Right ventricle myocardium superior (tissue), 1 donor: ENCODE results near the gene ZKSCAN5. TPM values are rescaled to one million over a fixed set of nuclear protein-coding genes. Genes with fewer than 3 reads are reported as not detected.
A peak's percentile ranks its signal among the peaks of the same experiment; 100 is the strongest.
"Not testable (repeated sequence)": the region's sequence is repeated elsewhere in the genome, so short reads cannot be mapped to it uniquely, and the experiment has no call there.

Experiments used
- ATAC-seq: fragments of 200-7000 bp; cut with Tn5 transposase; one replicate; pipeline ENCODE4 v1.9.1; 2020; ENCODE audit warnings: mild to moderate bottlenecking; ENCODE audit not compliant: poor library complexity
- DNase-seq: peaks from one replicate; pipeline ENCODE4 v3.0.0-alpha.2; 2020
- intact Hi-C: fragments of 100-400 bp; cut with DNase I; formaldehyde crosslinking; loops from one replicate; pipeline ENCODE4 v1.11.2; 2022
- total RNA-seq: library from RNA; stranded (reverse); fragmentation: NEBNext Ultra II Directional; extraction: Animal tissue kit (Norgen Biotek cat#: 25700); gene quantifications from one replicate; pipeline ENCODE4 v1.2.1, GENCODE V29; 2021
- donor health status: DM: no; HTN: yes; CAD: no; lungs with severe emphysema.

Gene ZKSCAN5
- total RNA-seq, 1 donor from 2014 or later: 6.1 TPM

DNA sequence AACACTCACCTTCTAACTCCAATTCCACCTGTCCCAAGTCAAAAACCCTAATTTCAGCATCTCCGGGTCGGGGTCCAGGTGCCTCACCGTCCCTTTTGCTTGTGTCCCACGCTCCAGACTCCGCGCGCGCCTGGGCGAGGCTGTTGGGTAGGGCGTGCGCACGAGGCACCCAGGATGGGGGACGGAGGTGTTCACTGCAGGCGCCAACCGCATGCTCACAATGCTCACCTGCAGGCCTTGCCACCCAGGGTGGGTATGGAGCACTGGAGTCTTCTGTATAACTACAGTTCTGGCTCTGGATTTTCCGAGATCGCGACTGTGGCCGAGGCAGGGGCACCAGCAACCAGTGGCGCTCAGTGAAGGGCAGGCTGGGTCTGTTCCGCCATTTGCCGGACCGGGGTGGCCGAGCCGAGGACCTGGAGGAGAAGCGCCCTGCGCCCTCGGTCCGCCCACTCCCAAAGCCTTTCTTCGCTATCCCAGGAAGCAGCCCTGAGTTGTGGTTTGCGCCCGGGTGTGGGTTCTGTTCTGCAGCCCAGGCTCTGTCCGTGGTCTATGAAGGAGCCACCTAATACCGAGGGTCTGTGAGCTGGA lies 38.7 kb downstream of the ZKSCAN5 start:
- DNase-seq (no peak), ATAC-seq (no peak)
- intact Hi-C loops: no loop called here

- intact Hi-C loops: no loop called here
- no peak for ATAC-seq
- no peak for DNase-seq
These were observed 39.5 kb downstream of the ZKSCAN5 start for GRCh38 chr7:99543916-99544315.

DNA sequence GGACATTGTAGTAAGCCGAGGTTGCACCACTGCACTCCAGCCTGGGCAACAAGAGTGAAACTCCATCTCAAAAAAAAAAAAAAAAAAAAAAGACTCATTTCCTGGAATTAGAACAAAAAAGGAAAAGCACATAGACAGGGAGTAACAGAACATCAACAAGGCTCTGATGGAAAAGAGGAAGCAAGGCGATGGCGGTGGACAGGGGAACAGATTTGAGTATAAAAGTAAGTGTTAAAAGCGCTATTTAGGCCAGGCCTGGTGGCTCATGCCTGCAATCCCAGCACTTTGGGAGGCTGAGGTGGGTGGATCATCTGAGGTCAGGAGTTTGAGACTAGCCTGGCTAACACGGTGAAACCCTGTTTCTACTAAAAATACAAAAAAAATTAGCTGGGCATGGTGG lies 40.8 kb downstream of the ZKSCAN5 start:
- ATAC-seq, intact Hi-C loops, DNase-seq: not testable (repeated sequence)

DNA sequence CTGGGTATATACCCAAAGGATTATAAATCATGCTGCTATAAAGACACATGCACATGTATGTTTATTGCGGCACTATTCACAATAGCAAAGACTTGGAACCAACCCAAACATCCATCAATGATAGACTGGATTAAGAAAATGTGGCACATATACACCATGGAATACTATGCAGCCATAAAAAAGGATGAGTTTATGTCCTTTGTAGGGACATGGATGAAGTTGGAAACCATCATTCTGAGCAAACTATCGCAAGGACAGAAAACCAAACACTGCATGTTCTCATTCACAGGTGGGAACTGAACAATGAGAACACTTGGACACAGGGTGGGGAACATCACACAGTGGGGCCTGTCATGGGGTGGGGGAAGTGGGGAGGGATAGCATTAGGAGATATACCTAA lies 45.1 kb downstream of the ZKSCAN5 start:
- DNase-seq, ATAC-seq, intact Hi-C loops: not testable (repeated sequence)

DNA sequence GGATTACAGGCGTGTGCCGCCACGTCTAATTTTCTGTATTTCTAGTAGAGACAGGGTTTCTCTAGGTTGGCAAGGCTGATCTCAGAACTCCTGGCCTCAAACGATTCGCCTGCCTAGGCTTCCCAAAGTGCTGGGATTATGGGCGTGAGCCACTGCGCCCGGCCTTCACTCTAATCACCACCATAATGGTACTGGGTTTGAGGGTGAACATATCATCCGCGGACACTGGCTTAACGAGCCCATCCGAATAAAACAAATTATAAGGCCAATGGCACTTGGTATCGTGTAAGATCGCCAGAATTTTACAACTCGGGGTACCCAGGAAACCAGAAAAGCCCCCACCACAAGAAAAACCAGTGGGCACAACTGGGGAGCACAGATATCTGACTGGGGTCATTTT lies 46.9 kb downstream of the ZKSCAN5 start:
- DNase-seq: no peak
- ATAC-seq: peak; percentile 14
- intact Hi-C loops: loop anchor here (10.0 kb wide), 1 partner anchor 47 kb away; the partner anchor contains the start of genes ZKSCAN5 and ZNF394

- intact Hi-C loops: loop anchor here (10.0 kb wide), 1 partner anchor 47 kb away; the partner anchor contains the start of genes ZKSCAN5 and ZNF394
- ATAC-seq: peak; percentile 99
- peak; percentile 92 for DNase-seq
These were observed 47.5 kb downstream of the ZKSCAN5 start, which contains the start of gene FAM200A for GRCh38 chr7:99551767-99552463. Gene FAM200A, minus strand, starts transcription at chr7:99552114. Its CDS starts 3,707 bp downstream, at chr7:99548407.

GRCh38 chr7:99553039-99553438 lies 48.6 kb downstream of the ZKSCAN5 start:
- ATAC-seq (no peak), DNase-seq (no peak)
- intact Hi-C loops: loop anchor here (10.0 kb wide), 1 partner anchor 48 kb away; the partner anchor contains the start of genes ZKSCAN5 and ZNF394

GRCh38 chr7:99554939-99555338 lies 50.5 kb downstream of the ZKSCAN5 start:
- ATAC-seq (no peak), DNase-seq (no peak)
- intact Hi-C loops: loop anchor here (10.0 kb wide), 1 partner anchor 50 kb away; the partner anchor contains the start of genes ZKSCAN5 and ZNF394

DNA sequence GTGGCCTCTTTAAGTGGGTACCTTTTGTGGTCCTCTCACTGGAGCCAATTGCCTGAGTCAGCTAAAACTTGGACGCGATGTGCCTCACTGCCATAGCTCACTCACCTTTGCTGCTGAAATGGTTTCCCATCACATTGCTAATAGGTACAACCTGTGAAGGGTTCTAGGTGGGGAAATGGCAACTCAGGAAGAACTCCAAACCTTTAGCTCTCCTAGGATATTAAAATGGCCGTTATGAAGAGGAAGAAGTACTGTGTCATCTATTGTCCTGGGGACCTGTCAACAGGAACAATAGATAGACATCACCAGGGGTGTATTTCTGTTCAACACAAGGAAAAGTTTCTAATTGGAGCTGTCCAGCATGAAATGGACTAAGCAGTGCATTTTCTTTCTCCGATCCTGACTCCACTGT lies 52.7 kb downstream of the ZKSCAN5 start:
- intact Hi-C loops: loop anchor here (10.0 kb wide), 1 partner anchor 52 kb away; the partner anchor contains the start of genes ZKSCAN5 and ZNF394
- DNase-seq (no peak), ATAC-seq (no peak)

DNA sequence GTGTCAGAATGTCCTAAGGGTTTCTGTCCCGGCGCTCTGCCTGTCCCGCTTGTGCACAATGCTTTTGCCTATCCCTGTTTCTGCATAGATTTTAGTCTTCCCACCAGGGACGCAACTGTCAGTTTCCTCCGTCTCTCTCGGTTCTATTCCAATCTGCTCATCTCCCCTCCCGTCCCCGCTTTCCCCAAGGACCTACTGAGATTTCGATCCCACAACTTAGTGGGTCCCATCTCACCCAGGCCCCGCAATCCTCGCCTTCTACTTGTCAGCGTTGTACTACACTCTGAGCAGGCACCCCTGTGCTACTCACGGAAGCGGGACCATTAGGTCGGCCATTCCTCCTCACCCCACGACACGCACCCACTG lies 53.5 kb downstream of the ZKSCAN5 start:
- intact Hi-C loops: loop anchor here (10.0 kb wide), 1 partner anchor 53 kb away; the partner anchor contains the start of genes ZKSCAN5 and ZNF394
- no peak for ATAC-seq
- DNase-seq: no peak

DNA sequence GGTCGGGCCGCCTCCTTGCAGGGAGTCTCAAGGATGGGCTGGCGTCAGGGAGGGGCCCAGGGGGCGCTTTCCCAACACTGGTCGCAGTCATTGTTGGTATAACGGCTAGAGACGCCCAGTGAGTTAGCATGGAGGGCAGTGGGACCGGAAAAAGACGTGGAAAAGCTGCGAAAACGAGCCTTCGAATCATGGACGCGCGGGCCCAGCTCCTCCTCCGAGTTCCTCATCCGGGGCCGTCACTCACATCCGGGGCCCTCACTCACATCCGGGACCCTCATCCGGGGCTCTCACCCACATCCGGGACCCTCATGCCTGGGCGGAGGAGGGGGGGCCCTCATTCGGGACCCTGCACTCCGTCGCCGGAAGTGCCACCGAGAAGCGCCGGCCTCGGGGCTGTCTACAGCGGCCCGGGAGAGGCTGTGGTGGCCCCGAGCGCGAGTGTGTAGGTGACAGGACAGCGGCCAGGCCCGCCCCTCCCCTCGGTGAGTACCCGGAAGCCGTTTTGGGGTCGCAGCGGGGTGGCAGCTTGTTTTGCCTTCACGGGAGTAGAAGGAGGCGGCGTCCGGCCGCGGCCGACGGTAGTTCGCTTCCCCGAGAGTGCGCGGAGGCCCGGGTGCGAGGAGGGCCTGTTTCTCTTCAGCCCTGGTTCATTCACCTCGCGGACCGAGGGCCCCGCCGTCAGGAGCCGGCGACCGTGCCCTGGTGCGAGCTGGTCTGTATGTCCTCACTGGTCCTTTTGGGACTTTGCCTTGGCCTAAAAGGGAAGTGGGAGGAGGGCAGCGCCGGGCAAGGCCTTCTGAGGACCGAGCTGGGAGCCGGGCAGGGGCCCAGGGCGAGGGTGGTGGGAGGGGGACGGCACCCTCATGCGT lies 54.1 kb downstream of the ZKSCAN5 start, which contains the start of gene ZNF655:
Gene ZNF655, plus strand, starts transcription at position 337 of the 869 bp plus-strand sequence. CDS start 1,918 bp downstream, outside the sequence.
- peak; percentile 98 for ATAC-seq
- peak; percentile 94 for DNase-seq
- intact Hi-C loops: loop anchor here (10.0 kb wide), 1 partner anchor 54 kb away; the partner anchor contains the start of genes ZKSCAN5 and ZNF394

DNA sequence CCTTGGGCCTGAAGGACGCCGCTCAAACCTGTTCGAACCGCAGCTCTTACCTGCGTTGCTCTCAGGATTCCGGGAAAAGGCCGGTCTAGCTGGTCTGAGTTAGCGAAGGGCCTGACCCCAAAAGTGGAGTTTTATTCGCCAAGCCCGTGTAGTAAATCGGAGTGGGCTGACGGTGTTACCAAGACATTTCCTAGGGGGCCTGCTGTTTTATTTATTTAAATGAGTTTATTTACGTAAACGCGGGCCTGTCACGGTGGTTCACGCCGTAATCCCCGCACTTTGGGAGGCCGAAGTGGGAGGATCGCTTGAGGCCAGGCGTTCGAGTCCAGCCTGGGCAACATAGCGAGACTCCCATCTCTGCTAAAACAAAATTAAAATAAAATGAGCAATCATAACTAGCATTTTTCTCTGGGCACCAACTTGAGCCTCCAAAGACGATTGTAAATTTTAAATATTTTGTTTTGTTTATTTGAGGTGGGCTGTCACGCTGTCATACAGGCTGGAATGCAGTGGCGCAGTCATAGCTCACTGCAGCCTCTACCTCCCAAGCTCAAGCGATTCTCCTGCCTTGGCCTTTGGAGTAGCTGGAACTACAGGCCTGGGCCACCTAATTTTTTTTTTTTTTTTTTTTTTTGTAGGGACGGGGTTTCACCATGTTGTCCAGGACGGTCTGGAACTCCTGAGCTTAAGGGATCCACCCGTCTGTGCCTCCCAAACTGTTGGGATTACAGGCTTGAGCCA lies 54.9 kb downstream of the ZKSCAN5 start:
- intact Hi-C loops: loop anchor here (10.0 kb wide), 1 partner anchor 55 kb away; the partner anchor contains the start of genes ZKSCAN5 and ZNF394
- ATAC-seq: no peak
- no peak for DNase-seq

DNA sequence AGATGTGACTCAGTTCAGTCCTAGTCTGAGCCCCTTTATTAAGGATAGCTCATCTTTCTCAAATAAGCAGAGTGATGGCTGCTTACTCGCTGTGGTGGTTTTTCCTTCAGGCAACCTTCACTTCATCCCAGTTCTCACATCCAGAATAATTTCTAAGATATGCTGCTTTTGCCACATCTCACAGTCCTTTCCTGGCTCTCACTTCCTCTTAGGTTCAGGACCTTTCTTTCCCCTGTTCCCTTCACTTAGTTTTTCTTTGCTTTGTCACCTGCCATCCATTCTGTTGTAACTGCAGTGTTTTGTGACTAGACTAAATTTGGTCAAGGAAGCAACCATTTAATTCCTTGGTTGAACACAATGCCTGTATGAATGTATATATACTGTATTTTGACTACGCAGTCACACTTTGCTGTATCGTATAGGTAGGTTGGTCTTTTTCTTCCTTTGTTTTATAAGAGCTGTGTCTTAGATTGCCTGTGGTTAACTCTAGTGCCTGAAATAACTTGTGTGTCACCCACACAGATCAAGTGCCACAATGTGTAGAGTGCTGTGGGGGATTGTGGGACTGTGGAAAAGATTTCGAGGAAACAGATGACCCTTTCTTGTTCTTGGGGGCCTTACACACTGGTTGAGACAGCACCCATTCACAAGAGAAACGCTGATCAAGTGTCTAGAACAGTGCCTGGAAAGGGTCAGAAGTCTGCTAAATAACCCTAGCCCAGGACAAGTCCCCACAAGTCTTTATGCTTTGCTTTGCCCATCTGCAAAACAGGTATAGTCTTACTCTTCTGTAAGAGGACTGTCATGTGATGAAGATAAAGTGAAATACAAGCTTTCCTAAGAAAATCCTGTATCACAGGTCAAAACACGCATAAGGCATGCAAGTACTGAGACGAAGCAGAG lies 56.6 kb downstream of the ZKSCAN5 start:
- intact Hi-C loops: no loop called here
- DNase-seq (no peak), ATAC-seq (no peak)

DNA sequence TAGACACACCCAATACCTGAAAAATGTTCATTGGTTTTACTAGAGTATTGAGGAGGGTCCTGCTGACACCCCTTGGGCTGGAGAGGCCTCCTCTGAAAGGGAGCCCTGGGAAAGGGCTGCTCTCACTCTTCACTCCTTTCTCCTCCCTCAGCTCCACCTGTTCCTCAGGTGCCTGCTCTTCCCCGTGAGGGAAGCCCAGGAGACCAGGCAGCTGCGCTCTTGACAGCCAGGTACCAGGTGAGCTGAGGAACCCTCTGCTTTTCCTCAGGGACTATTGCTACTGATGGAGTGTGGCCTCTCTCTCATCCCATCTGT lies 57.2 kb downstream of the ZKSCAN5 start:
- ATAC-seq (no peak), DNase-seq (no peak)
- intact Hi-C loops: no loop called here

DNA sequence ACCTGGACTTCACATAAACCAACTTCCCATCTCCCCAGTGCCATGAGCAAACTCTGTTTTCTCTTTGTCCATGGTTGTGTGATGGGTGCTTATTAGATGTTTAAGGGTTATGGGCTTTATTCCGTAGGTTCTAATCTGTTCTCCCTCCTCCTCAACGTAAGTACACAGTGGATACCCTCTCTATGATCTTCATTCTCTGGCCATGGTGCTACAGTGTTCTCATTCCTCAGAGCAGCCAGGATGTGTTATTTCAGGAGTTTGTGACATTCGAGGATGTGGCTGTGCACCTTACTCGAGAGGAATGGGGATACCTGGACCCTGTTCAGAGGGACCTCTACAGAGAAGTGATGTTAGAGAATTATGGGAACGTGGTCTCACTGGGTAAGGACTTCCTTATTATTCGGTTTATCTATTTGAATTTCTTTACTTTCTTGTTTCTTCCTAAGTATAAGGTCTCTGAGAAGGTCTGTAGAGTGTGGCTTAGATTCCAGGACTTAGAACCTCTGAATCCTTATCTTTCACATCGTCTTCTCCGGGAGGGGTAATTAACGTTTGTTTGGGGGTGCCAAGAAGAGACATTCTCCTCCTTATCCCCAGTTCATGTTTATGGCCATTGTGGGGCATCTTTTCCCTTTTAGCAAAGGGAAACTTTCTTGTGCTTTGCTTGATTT lies 57.8 kb downstream of the ZKSCAN5 start:
- intact Hi-C loops: no loop called here

GRCh38 chr7:99562832-99563231 lies 58.4 kb downstream of the ZKSCAN5 start:
- DNase-seq: no peak
- no peak for ATAC-seq
- intact Hi-C loops: no loop called here

More for the DNA sequence above, 57.8 kb downstream of the ZKSCAN5 start:
- DNase-seq: no peak
- ATAC-seq: no peak

DNA sequence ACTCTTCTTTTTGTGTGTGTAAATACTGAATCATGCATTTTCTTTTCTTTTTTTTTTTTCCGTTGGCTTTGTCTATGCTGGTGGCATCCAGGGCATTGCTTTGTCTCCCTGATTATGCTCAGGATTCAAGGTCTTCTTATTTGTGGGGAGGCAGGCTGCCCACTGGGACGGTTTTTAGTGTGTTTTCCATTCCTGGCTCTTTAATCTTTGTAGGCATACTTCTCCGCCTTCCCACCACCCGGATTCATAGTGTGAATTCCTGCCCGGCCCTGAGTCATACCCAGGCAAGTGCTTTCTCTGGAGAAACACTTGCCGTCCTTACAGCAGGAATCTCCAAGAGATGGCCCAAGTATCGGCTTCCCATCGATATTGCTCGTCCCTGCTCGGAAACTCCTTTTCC lies 59.2 kb downstream of the ZKSCAN5 start:
- DNase-seq (no peak), ATAC-seq (no peak)
- intact Hi-C loops: no loop called here
